HG03354 (cell line): ENCODE data around the gene CDH13.

Experiments
- ATAC-seq: cut with Tn5 transposase; IDR thresholded peaks from one replicate; pipeline ENCODE4 v1.9.1; 2021; ENCODE audit warnings: mild to moderate bottlenecking; ENCODE audit not compliant: unreplicated experiment, poor library complexity, severe bottlenecking

The CDH13 gene

GRCh38 chr16:82960918-82961317 lies 334.1 kb downstream of the CDH13 start:
- ATAC-seq, result no peak

- no peak for ATAC-seq
These were observed 336.9 kb downstream of the CDH13 start for GRCh38 chr16:82963653-82964052.

GRCh38 chr16:82965808-82966207 lies 339.0 kb downstream of the CDH13 start:
- ATAC-seq, result no peak

GRCh38 chr16:82967424-82967823 lies 340.7 kb downstream of the CDH13 start:
- no peak for ATAC-seq

GRCh38 chr16:82971126-82971525 lies 344.4 kb downstream of the CDH13 start:
- no peak for ATAC-seq

GRCh38 chr16:82972331-82972919 lies 345.7 kb downstream of the CDH13 start:
- ATAC-seq, result no peak

GRCh38 chr16:82979406-82980111 lies 352.8 kb downstream of the CDH13 start:
- ATAC-seq, result no peak

- no peak for ATAC-seq
These were observed 354.0 kb downstream of the CDH13 start for GRCh38 chr16:82980810-82981209.

GRCh38 chr16:82987767-82988166 lies 361.0 kb downstream of the CDH13 start:
- no peak for ATAC-seq

- ATAC-seq, result no peak
These were observed 363.4 kb downstream of the CDH13 start for GRCh38 chr16:82990155-82990554.

- ATAC-seq, result no peak
These were observed 364.6 kb downstream of the CDH13 start for GRCh38 chr16:82991410-82991809.

GRCh38 chr16:82991966-82992675 lies 365.4 kb downstream of the CDH13 start:
- no peak for ATAC-seq

GRCh38 chr16:82992786-82993185 lies 366.0 kb downstream of the CDH13 start:
- ATAC-seq, result no peak

- no peak for ATAC-seq
These were observed 366.6 kb downstream of the CDH13 start for GRCh38 chr16:82993415-82993814.

- ATAC-seq, result no peak
These were observed 367.2 kb downstream of the CDH13 start for GRCh38 chr16:82993926-82994325.

- no peak for ATAC-seq
These were observed 368.6 kb downstream of the CDH13 start for GRCh38 chr16:82995286-82995923.

GRCh38 chr16:82995924-82996441 lies 369.2 kb downstream of the CDH13 start:
- no peak for ATAC-seq

- no peak for ATAC-seq
These were observed 370.0 kb downstream of the CDH13 start for GRCh38 chr16:82996814-82997213.

GRCh38 chr16:82999711-83000110 lies 372.9 kb downstream of the CDH13 start:
- ATAC-seq, result no peak
